Progenitor cell of endocrine pancreas (in vitro differentiated cells): ENCODE results near the gene PGPEP1. TPM values are rescaled to one million over a fixed set of nuclear protein-coding genes. Genes with fewer than 3 reads are reported as not detected.

Experiments
- DNase-seq: peaks from one replicate; pipeline ENCODE4 v3.0.0; 2021; ENCODE audit warnings: low spot score; ENCODE audit not compliant: unreplicated experiment
- H3K27ac Mint-ChIP-seq: 2 replicates; pipeline ENCODE4 v1.8.0; 2021; ENCODE audit warnings: mild to moderate bottlenecking, moderate library complexity, mixed read lengths
- H3K27me3 Mint-ChIP-seq: 2 replicates; pipeline ENCODE4 v1.8.0; 2021; ENCODE audit warnings: mixed read lengths
- H3K36me3 Mint-ChIP-seq: 2 replicates; pipeline ENCODE4 v1.8.0; 2022; ENCODE audit warnings: mixed read lengths; ENCODE audit not compliant: insufficient read depth
- H3K4me1 Mint-ChIP-seq: 2 replicates; pipeline ENCODE4 v1.8.0; 2021; ENCODE audit warnings: low read depth, mixed read lengths
- H3K4me3 Mint-ChIP-seq: 2 replicates; pipeline ENCODE4 v1.8.0; 2021; ENCODE audit warnings: low read depth, mild to moderate bottlenecking, moderate library complexity, mixed read lengths
- H3K9me3 Mint-ChIP-seq: 2 replicates; pipeline ENCODE4 v1.8.0; 2021; ENCODE audit warnings: low read depth, mixed read lengths
- total RNA-seq: library from RNA; stranded (reverse); gene quantifications from 2 replicates; pipeline ENCODE4 v1.2.1, GENCODE V29; 2021
- TF ChIP-seq, protein P1 (sequence below): fragments of 200-600 bp; sonication (generic); IDR thresholded peaks from one replicate; pipeline ENCODE4 v1.5.0; 2021; ENCODE audit warnings: antibody characterized with exemption, mild to moderate bottlenecking; ENCODE audit not compliant: unreplicated experiment

The PGPEP1 gene
- total RNA-seq, 1 donor from 2014 or later = 51.3 TPM

- Mint-ChIP-seq H3K27me3 (peaks cover 8% of the 10 kb centered on the region), H3K4me1 (peaks cover 16% of the 10 kb centered on the region), H3K27ac (no peak overlapping the region), H3K36me3 (no peaks in the 10 kb centered on the region), H3K4me3 (no peak overlapping the region), H3K9me3 (no peaks in the 10 kb centered on the region)
- TF ChIP-seq, protein P1, sequence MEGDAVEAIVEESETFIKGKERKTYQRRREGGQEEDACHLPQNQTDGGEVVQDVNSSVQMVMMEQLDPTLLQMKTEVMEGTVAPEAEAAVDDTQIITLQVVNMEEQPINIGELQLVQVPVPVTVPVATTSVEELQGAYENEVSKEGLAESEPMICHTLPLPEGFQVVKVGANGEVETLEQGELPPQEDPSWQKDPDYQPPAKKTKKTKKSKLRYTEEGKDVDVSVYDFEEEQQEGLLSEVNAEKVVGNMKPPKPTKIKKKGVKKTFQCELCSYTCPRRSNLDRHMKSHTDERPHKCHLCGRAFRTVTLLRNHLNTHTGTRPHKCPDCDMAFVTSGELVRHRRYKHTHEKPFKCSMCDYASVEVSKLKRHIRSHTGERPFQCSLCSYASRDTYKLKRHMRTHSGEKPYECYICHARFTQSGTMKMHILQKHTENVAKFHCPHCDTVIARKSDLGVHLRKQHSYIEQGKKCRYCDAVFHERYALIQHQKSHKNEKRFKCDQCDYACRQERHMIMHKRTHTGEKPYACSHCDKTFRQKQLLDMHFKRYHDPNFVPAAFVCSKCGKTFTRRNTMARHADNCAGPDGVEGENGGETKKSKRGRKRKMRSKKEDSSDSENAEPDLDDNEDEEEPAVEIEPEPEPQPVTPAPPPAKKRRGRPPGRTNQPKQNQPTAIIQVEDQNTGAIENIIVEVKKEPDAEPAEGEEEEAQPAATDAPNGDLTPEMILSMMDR = no peak
- no peak for DNase-seq
These were observed 66.4 kb downstream of the PGPEP1 start for GRCh38 chr19:18406749-18407148.

DNA sequence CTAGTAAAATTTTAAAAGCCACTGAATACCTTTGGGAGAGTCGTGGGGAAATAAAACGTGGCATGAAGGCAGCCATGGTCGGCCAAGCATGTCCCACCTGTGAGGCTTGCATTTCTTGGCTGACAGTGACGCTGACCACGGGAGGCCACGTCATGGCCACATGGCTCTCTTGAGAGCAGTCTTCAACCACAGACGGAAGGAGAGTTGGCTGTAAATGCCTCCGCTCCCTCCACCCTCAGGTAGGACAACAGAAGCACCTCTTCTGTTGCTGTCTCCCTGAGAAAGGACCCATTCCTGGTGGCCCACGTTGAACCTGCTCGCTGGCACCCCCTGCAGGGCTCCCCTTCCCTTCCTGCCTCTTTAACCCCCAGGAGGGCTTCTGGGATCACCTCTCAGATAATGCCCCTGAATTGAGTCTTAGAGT, 67.7 kb downstream of the PGPEP1 start:
- no peak overlapping the region for H3K27ac Mint-ChIP-seq
- H3K9me3 Mint-ChIP-seq = no peaks in the 10 kb centered on the region
- H3K27me3 Mint-ChIP-seq = peaks cover 14% of the 10 kb centered on the region
- H3K4me3 Mint-ChIP-seq = no peak overlapping the region
- no peaks in the 10 kb centered on the region for H3K36me3 Mint-ChIP-seq
- no peak for DNase-seq
- peaks cover 6% of the 10 kb centered on the region for H3K4me1 Mint-ChIP-seq
- TF ChIP-seq, protein P1 = peak; percentile 45

- Mint-ChIP-seq H3K9me3 (no peaks in the 10 kb centered on the region), H3K4me3 (no peak overlapping the region), H3K27me3 (peaks cover 31% of the 10 kb centered on the region), H3K36me3 (no peaks in the 10 kb centered on the region), H3K4me1 (peaks cover 16% of the 10 kb centered on the region), H3K27ac (no peak overlapping the region)
- no peak for DNase-seq
- TF ChIP-seq, protein P1 = no peak
These were observed 72.3 kb downstream of the PGPEP1 start for GRCh38 chr19:18412610-18413239.

GRCh38 chr19:18414504-18415177, 74.2 kb downstream of the PGPEP1 start:
- H3K27me3 Mint-ChIP-seq = peaks cover 42% of the 10 kb centered on the region
- no peak overlapping the region for H3K4me3 Mint-ChIP-seq
- peaks cover 18% of the 10 kb centered on the region for H3K4me1 Mint-ChIP-seq
- TF ChIP-seq, protein P1 = no peak
- no peaks in the 10 kb centered on the region for H3K36me3 Mint-ChIP-seq
- H3K27ac Mint-ChIP-seq = peak overlapping the region; percentile 29
- DNase-seq = no peak
- no peaks in the 10 kb centered on the region for H3K9me3 Mint-ChIP-seq

- Mint-ChIP-seq H3K36me3 (no peaks in the 10 kb centered on the region), H3K4me3 (no peak overlapping the region), H3K27ac (no peak overlapping the region), H3K4me1 (peaks cover 20% of the 10 kb centered on the region), H3K9me3 (no peaks in the 10 kb centered on the region), H3K27me3 (peaks cover 45% of the 10 kb centered on the region)
- TF ChIP-seq, protein P1 = no peak
- DNase-seq = no peak
These were observed 74.9 kb downstream of the PGPEP1 start for GRCh38 chr19:18415178-18415867.
